ENCODE results near the gene PHKB. TPM values are rescaled to one million over a fixed set of nuclear protein-coding genes. Genes with fewer than 3 reads are reported as not detected.
"Not testable (repeated sequence)": the region's sequence is repeated elsewhere in the genome, so short reads cannot be mapped to it uniquely, and the experiment has no call there.

The PHKB gene
- total RNA-seq, 2 experiments from 2014 or later, result 27.6 to 28.8 TPM

DNA sequence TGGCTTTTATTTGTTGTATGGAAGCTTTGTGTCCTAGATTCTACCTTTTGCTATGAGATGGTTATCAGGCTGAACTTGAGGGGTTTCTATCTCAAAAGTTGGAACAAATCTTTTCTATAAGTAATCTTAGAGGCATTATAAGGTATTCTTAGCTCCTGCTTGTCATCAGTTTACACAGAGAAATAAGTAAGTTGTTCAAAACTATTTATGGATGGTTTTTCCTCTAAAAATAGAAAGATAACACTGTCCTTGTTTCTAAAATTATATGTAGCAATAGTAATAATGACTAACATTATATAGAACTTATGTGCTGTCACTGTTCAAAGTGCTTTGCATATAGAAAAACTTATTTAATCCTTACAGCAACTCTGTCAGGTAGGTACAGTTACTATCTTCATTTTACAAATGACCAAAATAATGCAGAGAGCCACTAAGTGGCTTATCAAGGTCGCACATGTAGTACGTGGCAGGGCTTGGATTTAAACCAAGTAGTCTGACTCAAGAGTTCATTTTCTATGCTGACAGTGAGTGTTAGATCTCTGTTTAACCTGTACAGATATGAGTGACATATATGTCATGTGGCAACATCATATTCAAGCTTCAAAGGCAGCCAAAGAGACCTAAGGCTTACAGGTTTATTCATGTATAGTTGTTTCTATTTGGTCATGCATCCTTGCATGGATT lies 59.0 kb downstream of the PHKB start:
- intact Hi-C loops (cut with micrococcal nuclease), result no loop called here
- POLR2A ChIA-PET, result no interaction called here
- peaks cover 21% of the 10 kb centered on the region for H3K36me3 Mint-ChIP-seq
- no peaks in the 10 kb centered on the region for H3K9me3 Mint-ChIP-seq
- CTCF ChIA-PET, result interaction anchor here (0.6 to 1.3 kb wide), 2 partner anchors 59 to 646 kb away, joined by 3 read pairs; partner anchors contain the start of genes ITFG1 and PHKB
- no peak for DNase-seq
- no peaks in the 10 kb centered on the region for H3K27me3 Mint-ChIP-seq
- no peak overlapping the region for H3K4me3 Mint-ChIP-seq
- H3K27ac Mint-ChIP-seq, result no peak overlapping the region
- peaks cover 13% of the 10 kb centered on the region for H3K4me1 Mint-ChIP-seq (ENCODE audit: low read depth)

DNA sequence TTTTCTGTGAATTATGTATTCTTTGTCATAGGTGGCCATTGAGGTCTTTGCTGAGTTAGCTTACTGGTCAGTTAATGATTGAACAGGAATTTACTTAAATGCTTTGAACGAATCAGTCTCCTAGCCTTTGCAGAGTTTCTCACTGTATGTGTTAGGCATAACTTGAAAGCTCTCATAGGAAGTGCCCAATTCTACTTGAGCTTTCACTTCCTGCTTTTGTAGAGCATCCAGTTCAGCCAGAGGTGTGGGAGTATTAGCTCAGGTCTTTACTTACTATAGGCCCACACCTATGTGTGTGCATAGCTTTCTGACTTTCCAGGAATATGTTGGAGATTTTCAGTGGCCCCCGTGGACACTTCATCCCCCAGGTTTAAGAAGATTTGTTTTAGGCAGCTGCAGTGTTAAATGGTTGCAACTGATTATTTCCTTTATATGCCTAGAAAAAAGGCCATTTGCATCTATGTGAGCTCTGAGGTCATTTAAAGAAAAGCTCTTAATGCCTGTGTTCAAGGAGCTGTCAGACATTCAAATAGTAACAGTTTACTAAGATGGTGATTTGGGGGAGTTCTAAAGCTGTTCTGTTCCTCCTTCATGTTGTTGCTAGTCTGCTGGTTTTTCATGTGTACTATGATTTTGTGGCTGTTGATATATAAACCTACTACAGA lies 62.3 kb downstream of the PHKB start:
- peaks cover 21% of the 10 kb centered on the region for H3K36me3 Mint-ChIP-seq
- no peaks in the 10 kb centered on the region for H3K9me3 Mint-ChIP-seq
- H3K4me3 Mint-ChIP-seq, result no peak overlapping the region
- H3K27me3 Mint-ChIP-seq, result no peaks in the 10 kb centered on the region
- intact Hi-C loops (cut with micrococcal nuclease), result no loop called here
- POLR2A ChIA-PET, result no interaction called here
- CTCF ChIA-PET, result interaction anchor here (0.6 to 1.4 kb wide), 2 partner anchors 130 to 486 kb away, joined by 3 to 5 read pairs; no protein-coding TSS in a partner anchor
- no peak overlapping the region for H3K27ac Mint-ChIP-seq
- H3K4me1 Mint-ChIP-seq (ENCODE audit: low read depth), result peaks cover 13% of the 10 kb centered on the region
- DNase-seq, result no peak

DNA sequence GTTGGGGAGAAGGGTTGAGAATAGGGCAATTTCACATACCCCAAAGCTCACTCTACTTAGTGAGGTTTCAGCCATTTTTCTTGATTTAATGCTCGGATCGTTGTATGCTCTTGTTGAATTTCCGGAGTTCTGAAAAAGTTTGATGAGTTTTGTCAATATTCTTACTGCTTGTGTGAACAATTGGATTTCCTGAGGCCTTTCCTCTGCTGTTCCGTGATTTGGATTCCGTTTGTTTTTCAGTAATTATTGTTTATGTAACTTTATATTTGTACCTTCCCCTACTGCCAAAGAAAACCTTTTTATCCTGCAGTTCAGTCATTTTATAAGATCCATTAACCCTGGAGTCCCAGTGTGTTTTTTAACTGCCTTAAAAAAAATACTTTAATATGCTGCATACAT lies 62.9 kb downstream of the PHKB start:
- no peak overlapping the region for H3K4me3 Mint-ChIP-seq
- H3K4me1 Mint-ChIP-seq (ENCODE audit: low read depth), result peaks cover 13% of the 10 kb centered on the region
- intact Hi-C loops (cut with micrococcal nuclease), result no loop called here
- H3K27ac Mint-ChIP-seq, result no peak overlapping the region
- no peaks in the 10 kb centered on the region for H3K27me3 Mint-ChIP-seq
- H3K9me3 Mint-ChIP-seq, result no peaks in the 10 kb centered on the region
- CTCF ChIA-PET, result interaction anchor here (0.6 to 1.4 kb wide), 2 partner anchors 129 to 486 kb away, joined by 3 to 5 read pairs; no protein-coding TSS in a partner anchor
- peaks cover 21% of the 10 kb centered on the region for H3K36me3 Mint-ChIP-seq
- no peak for DNase-seq
- POLR2A ChIA-PET, result no interaction called here

DNA sequence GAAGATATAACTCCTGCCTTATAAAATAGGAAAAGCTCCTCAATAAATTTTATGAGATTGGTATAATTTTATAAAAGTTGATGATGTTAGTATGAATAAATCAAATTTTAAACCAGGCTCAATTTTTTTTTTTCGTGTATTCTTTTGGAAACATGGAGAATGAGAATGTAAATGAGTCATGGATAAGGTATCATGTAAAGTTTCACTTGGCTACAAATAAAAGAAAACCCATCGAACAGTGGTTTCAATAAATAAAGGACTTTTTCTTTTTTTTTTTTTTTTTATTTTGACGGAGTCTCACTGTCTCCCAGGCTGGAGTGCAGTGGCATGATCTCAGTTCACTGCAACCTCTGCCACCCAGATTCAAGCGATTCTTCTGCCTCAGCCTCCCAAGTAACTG lies 67.3 kb downstream of the PHKB start:
- POLR2A ChIA-PET, result no interaction called here
- CTCF ChIA-PET, result interaction anchor here (0.6 kb wide), 1 partner anchor 37 kb away, joined by 3 read pairs; no protein-coding TSS in a partner anchor
- intact Hi-C loops (cut with micrococcal nuclease), result no loop called here
- Mint-ChIP-seq H3K4me1 (ENCODE audit: low read depth) (peaks cover 2% of the 10 kb centered on the region), H3K9me3 (peaks cover 5% of the 10 kb centered on the region), H3K27ac (no peak overlapping the region), H3K27me3 (no peaks in the 10 kb centered on the region), H3K36me3 (peaks cover 20% of the 10 kb centered on the region), H3K4me3 (no peak overlapping the region)
- DNase-seq, result no peak

DNA sequence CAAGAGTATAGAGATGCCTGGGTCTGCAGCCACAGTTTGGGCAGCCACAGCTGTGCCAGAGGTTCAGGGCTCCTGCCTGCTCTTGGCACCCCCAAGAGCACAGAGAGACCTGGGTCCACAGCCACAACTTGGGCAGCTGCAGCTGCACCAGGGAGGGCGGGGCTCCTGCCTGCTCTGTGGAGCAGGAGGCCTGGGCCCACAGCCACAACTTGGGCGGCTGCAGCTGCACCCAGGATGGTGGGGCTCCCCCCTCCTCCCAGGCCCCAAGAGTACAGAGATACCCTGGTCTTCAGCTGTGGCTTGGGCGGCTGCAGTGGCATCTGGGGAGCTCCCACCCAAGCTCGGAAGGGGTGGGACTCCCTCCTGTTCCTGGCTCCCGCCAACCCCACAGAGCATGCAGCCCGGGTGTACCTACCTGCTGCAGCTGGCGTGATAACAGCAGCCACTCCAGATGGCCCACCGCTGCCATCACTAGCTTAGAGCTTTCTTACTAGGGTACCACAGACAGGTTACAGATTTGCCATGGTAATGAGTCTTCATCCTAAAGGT lies 72.7 kb downstream of the PHKB start:
- peaks cover 37% of the 10 kb centered on the region for H3K36me3 Mint-ChIP-seq
- H3K27ac Mint-ChIP-seq, result no peak overlapping the region
- CTCF ChIA-PET, result no interaction called here
- intact Hi-C loops (cut with micrococcal nuclease), result no loop called here
- H3K4me1 Mint-ChIP-seq (ENCODE audit: low read depth), result peaks cover 7% of the 10 kb centered on the region
- H3K4me3 Mint-ChIP-seq, result no peak overlapping the region
- peaks cover 23% of the 10 kb centered on the region for H3K9me3 Mint-ChIP-seq
- no peak for DNase-seq
- POLR2A ChIA-PET, result no interaction called here
- no peaks in the 10 kb centered on the region for H3K27me3 Mint-ChIP-seq

DNA sequence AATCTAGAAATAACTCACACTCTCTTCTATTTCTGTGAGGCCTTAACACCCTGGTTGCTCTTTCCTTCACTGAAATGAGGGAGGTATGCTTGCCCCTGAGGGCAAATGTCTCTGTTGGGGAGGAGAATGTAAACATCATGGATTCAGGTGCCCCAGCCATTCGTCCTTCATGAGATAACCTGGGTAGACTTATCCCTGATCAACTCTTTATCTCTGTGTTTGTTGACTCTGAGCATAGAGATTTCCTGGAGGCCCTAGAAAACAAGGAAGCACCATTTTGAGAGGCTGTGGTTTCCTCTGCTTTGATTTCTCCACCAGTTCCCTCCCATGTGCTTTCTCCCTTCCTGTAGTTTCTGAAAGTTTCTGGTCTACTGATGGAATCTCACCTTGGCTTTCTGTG lies 77.3 kb downstream of the PHKB start:
- no peaks in the 10 kb centered on the region for H3K27me3 Mint-ChIP-seq
- no peak overlapping the region for H3K27ac Mint-ChIP-seq
- CTCF ChIA-PET, result no interaction called here
- intact Hi-C loops (cut with micrococcal nuclease), result no loop called here
- H3K9me3 Mint-ChIP-seq, result peaks cover 51% of the 10 kb centered on the region
- H3K4me3 Mint-ChIP-seq, result no peak overlapping the region
- H3K36me3 Mint-ChIP-seq, result peaks cover 60% of the 10 kb centered on the region
- no peak for DNase-seq
- peaks cover 7% of the 10 kb centered on the region for H3K4me1 Mint-ChIP-seq (ENCODE audit: low read depth)
- POLR2A ChIA-PET, result no interaction called here

DNA sequence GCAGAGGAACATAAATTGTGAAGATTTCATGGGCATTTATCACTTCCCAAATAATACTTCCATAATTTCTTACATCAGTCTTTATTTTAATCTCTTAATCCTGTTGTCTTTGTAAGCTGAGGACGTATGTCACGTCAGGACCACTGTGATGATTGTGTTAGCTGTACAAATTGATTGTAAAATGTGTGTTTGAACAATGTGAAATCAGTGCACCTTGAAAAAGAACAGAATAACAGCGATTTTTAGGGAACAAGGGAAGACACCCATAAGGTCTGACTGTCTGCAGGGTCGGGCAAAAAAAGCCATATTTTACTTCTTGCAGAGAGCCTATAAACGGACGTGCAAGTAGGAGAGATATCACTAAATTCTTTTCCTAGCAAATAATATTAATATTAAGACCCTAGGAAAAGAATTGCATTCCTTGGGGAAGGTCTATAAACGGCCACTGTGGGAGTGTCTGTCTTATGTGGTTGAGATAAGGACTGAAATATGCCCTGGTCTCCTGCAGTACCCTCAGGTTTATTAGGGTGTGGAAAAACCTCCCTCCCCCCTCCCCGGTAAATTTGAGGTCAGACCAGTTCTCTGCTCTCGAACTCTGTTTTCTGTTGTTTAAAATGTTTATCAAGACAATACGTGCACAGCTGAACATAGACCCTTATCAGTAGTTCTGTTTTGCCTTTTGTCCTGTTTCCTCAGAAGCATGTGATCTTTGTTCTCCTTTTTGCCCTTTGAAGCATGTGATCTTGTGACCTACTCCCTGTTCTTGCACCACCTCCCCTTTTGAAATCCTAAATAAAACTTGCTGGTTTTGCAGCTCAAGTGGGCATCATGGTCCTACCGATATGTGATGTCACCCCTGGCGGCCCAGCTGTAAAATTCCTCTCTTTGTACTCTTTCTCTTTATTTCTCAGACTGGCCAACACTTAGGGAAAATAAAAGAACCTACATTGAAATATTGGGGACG lies 78.9 kb downstream of the PHKB start:
- CTCF ChIA-PET, H3K4me3 Mint-ChIP-seq: not testable (repeated sequence)

DNA sequence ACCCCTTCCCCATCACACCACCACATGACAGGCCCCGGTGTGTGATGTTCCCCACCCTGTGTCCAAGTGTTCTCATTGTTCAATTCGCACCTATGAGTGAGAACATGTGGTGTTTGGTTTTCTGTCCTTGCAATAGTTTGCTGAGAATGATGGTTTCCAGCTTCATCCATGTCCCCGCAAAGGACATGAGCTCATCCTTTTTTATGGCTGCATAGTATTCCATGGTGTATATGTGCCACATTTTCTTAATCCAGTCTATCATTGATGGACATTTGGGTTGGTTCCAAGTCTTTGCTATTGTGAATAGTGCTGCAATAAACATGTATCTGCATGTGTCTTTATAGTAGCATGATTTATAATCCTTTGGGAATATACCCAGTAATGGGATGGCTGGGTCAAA lies 80.0 kb downstream of the PHKB start:
- intact Hi-C loops (cut with micrococcal nuclease); H3K27me3 Mint-ChIP-seq; POLR2A ChIA-PET; CTCF ChIA-PET; DNase-seq; H3K4me3 Mint-ChIP-seq; H3K27ac Mint-ChIP-seq: not testable (repeated sequence)
- Mint-ChIP-seq H3K36me3 (peaks cover 76% of the 10 kb centered on the region), H3K9me3 (peaks cover 73% of the 10 kb centered on the region), H3K4me1 (ENCODE audit: low read depth) (peaks cover 12% of the 10 kb centered on the region)

More for the DNA sequence above, 78.9 kb downstream of the PHKB start:
- intact Hi-C loops (cut with micrococcal nuclease); H3K27ac Mint-ChIP-seq; POLR2A ChIA-PET; DNase-seq; H3K27me3 Mint-ChIP-seq: not testable (repeated sequence)
- H3K36me3 Mint-ChIP-seq, result peaks cover 70% of the 10 kb centered on the region
- peaks cover 64% of the 10 kb centered on the region for H3K9me3 Mint-ChIP-seq
- peaks cover 12% of the 10 kb centered on the region for H3K4me1 Mint-ChIP-seq (ENCODE audit: low read depth)

DNA sequence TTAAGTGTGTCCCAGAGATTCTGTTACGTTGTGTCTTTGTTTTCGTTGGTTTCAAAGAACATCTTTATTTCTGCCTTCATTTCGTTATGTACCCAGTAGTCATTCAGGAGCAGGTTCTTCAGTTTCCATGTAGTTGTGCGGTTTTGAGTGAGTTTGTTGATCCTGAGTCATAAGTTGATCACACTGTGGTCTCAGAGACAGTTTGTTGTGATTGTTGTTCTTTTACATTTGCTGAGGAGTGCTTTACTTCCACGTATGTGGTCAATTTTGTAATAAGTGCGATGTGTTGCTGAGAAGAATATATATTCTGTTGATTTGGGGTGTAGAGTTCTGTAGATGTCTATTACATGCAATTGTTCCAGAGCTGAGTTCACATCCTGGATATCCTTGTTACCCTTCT lies 83.1 kb downstream of the PHKB start:
- H3K27ac Mint-ChIP-seq; intact Hi-C loops (cut with micrococcal nuclease); POLR2A ChIA-PET; H3K4me3 Mint-ChIP-seq; DNase-seq; H3K4me1 Mint-ChIP-seq (ENCODE audit: low read depth); CTCF ChIA-PET; H3K27me3 Mint-ChIP-seq: not testable (repeated sequence)
- Mint-ChIP-seq H3K9me3 (peaks cover 54% of the 10 kb centered on the region), H3K36me3 (peaks cover 74% of the 10 kb centered on the region)

DNA sequence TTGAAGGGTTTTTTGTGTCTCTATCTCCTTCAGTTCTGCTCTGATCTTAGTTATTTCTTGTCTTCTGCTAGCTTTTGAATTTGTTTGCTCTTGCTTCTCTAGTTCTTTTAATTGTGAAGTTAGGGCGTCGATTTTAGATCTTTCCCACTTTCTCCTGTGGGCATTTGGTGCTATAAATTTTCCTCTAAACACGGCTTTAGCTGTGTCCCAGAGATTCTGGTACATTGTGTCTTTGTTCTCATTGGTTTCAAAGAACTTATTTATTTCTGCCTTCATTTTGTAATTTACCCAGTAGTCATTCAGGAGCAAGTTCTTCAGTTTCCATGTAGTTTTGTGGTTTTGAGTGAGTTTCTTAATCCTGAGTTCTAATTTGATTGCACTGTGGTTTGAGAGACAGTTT lies 90.1 kb downstream of the PHKB start:
- H3K27ac Mint-ChIP-seq; intact Hi-C loops (cut with micrococcal nuclease); DNase-seq; CTCF ChIA-PET; H3K4me3 Mint-ChIP-seq; H3K27me3 Mint-ChIP-seq; H3K4me1 Mint-ChIP-seq (ENCODE audit: low read depth); POLR2A ChIA-PET: not testable (repeated sequence)
- peaks cover 38% of the 10 kb centered on the region for H3K9me3 Mint-ChIP-seq
- peaks cover 80% of the 10 kb centered on the region for H3K36me3 Mint-ChIP-seq

DNA sequence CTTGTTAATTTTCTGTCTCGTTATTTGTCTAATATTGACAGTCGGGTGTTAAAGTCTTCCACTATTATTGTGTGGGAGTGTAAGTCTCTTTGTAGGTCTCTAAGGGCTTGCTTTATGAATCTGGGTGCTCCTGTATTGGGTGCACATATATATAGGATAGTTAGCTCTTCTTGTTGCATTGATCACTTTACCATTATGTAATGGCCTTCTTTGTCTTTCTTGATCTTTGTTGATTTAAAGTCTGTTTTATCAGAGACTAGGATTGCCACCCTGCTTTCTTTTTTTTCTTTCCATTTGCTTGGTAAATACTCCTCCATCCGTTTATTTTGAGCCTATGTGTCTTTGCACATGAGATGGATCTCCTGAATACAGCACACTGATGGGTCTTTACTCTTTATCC lies 90.6 kb downstream of the PHKB start:
- H3K36me3 Mint-ChIP-seq, result peaks cover 80% of the 10 kb centered on the region
- peaks cover 36% of the 10 kb centered on the region for H3K9me3 Mint-ChIP-seq
- H3K4me1 Mint-ChIP-seq (ENCODE audit: low read depth); DNase-seq; POLR2A ChIA-PET; H3K27me3 Mint-ChIP-seq; H3K27ac Mint-ChIP-seq; CTCF ChIA-PET; intact Hi-C loops (cut with micrococcal nuclease); H3K4me3 Mint-ChIP-seq: not testable (repeated sequence)
